HG02970 (cell line): Measurements from ENCODE around the gene MAPK8.

Source experiments
- ATAC-seq: cut with Tn5 transposase; IDR thresholded peaks from one replicate; pipeline ENCODE4 v1.9.1; 2021; ENCODE audit warnings: mild to moderate bottlenecking, moderate library complexity, moderate number of reproducible peaks; ENCODE audit not compliant: unreplicated experiment, low FRiP score

The MAPK8 gene

GRCh38 chr10:48290286-48290685 is 16.2 kb upstream of the MAPK8 start:
- ATAC-seq = no peak

GRCh38 chr10:48291190-48291589 is 15.3 kb upstream of the MAPK8 start:
- ATAC-seq = no peak

GRCh38 chr10:48292616-48293015 is 13.9 kb upstream of the MAPK8 start:
- ATAC-seq = no peak

DNA sequence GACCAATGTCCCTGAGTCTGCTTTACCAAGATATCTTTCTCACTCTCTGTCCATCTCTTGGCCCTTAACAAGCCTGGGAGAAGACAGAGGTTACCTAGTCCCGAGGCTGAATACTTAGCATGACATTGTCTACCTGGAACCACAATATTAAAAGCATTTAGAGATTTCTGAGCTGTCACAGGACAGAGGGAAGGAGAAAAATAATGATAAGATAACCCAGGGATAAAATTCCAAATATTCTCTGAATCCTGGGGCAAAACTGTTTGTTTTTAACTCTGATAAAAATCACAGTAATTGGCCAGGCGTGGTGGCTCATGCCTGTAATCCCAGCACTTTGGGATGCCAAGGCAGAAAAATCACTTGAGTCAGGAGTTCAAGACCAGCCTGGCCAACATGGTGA is 12.0 kb upstream of the MAPK8 start:
- no peak for ATAC-seq

GRCh38 chr10:48296576-48297098 is 9.8 kb upstream of the MAPK8 start:
- ATAC-seq = no peak

DNA sequence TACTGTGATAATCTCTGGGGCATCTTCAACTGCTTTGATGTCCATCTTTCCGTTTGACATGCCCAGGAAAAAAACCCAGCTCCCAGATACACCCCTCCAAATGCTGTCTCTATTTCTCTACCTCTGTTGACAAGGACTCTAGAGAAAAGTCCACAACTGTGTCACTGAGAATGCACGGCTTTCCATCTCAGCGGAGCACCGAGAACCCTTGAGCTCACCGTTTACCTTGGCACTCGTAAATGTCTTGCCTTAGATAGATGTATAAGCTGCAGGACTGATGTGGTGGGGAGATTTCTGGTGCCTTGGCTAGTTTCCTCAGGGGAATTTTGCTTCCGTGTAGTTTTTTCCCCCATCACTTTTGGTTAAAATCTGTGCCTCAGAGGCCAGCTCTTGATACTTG is 7.4 kb upstream of the MAPK8 start:
- no peak for ATAC-seq

- no peak for ATAC-seq
Measured at GRCh38 chr10:48299692-48300091, 6.8 kb upstream of the MAPK8 start.

GRCh38 chr10:48300556-48300955 is 5.9 kb upstream of the MAPK8 start:
- ATAC-seq = no peak

- ATAC-seq = no peak
Measured at GRCh38 chr10:48302515-48303476, 3.7 kb upstream of the MAPK8 start.

GRCh38 chr10:48305905-48306264 is 592 bp upstream of the MAPK8 start:
- no peak for ATAC-seq

DNA sequence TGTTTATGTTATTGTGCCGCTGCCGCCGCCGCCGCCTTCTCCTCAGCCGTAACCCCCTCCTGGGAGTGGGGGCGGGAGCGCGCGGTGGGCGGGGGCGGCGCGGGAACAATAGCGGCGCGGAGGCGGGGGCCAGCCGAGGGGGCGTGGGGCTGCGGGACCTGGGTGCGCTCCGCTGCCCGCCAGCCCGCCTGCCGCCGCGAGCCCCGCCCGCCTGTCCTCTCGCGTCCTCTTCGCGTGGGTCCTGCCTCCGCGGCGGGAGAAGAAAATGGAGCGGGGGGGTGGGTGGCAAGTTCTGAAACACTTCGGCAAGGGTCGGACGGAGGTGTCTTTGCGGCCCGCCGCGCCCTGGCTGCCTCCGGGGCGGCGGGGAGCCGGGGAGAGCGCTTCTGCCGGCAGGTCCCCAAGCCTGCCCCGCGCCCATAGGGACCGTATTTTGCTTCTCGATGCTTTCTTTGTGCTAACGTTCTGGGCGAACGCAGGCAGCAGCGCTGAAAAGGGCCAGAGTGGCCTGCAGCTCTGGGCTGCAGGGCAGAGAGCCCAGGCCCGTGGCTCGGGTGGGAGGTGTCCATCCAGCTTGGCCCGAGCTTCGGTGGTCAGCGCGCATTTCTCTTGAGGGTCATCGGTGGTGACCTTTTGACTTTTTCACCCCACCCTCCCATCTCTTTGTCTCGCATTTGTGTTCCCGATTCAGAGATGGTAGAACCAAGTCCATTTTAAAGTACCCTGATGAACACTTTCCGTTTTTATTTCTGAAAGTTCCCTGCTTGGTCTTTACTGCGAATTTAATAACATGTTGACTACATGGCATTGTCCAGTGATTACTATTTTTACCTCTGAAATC is 613 bp downstream of the MAPK8 start:
- ATAC-seq = peak; percentile 45

DNA sequence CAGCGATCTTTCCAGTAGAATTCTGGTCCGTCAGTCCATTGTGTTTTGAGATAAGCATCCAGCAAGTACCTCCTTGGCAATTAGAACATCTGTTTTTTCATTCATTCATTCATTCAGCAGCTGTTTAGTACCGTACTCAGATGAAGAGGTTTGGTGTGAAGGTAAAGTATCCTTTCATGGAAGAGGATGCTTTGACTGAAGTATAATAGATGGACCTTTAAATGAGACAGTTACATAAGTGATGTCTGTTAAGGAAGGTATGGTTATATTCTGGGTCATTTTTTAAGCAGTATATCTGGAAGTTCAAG is 1.2 kb downstream of the MAPK8 start:
- ATAC-seq = no peak

- no peak for ATAC-seq
Measured at GRCh38 chr10:48309711-48310226, 3.3 kb downstream of the MAPK8 start.

- no peak for ATAC-seq
Measured at GRCh38 chr10:48314107-48314506, 7.6 kb downstream of the MAPK8 start.

- ATAC-seq = no peak
Measured at GRCh38 chr10:48316236-48316635, 9.8 kb downstream of the MAPK8 start.

DNA sequence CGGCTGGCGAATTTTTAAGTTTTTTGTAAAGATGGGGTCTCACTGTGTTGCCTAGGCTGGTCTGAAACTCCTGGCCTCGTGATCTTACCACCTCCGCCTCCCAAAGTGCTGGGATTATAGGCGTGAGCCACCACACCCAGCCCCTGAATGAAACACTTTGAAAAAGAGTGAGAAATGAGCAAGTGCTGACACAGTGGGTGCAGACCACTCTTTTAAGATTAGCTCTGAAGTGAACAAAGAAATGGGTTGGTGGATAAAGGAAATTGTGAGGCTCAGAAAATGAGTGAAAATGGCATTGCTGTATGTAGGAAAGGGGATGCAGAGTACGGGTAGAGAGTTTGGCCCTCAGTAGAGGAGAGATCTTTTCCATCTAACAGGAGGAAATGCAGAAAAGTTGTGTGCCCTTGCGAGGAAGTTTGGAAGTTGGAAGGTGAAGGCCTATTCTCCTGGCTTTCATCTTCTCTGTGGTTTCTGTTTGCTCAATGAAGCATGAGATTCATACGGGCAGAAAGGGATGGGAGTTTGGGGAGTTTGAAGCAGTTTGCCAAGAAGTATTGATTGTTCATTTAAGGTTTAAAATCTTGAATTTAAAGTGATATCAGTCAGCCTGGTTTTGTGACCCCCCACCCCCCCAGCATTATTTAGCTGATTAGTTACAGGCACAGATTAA is 11.0 kb downstream of the MAPK8 start:
- no peak for ATAC-seq

DNA sequence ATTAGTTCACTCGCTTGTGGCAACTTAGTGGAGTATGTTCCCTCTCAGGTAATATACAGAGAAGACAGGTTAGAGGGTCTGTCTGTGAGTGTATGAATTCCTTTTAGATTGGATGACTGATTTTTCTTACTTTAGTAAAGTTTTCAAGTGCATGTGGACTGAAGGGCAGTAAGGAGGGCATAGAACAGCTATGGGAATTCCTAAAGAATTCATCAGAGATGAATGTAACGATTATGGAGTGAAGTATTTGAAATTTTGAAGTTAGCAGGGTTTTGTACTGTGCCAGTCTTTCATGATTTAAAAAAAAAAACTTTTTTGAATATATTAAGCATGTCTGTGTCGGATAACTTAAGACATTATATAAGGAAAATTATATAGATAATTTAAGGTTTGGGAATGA is 15.5 kb downstream of the MAPK8 start:
- ATAC-seq = no peak

DNA sequence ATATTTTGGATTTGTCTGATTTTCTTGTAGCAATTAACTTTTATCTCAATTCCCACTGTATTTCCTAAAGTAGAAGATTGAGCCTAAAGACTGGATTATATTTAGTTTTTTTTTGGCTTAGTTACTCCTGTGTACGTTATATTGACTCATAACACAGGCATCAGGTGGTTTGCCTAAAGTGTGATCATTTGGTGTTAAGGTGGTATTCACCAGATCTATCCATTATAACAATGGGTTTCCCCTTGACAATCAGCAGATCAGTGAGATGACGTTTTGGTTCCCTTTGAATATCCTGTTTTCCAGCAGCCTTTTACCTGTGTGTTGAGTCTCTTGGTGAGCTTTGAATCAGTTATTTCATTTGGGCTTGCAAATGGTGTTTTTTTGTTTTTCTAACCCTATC is 18.1 kb downstream of the MAPK8 start:
- no peak for ATAC-seq

- no peak for ATAC-seq
Measured at GRCh38 chr10:48330269-48330668, 23.8 kb downstream of the MAPK8 start.

GRCh38 chr10:48331436-48331835 is 25.0 kb downstream of the MAPK8 start:
- no peak for ATAC-seq
